ENCODE data around the gene FCMR. TPM values are rescaled to one million over a fixed set of nuclear protein-coding genes. Genes with fewer than 3 reads are reported as not detected.

FCMR gene
- total and polyA plus RNA-seq, 9 of the 15 experiments (the other 6 are each of a cell fraction or from before 2014, with no cell fraction given): 0.11 to 0.82 (median 0.20) TPM; not detected in 5

GRCh38 chr1:206904423-206905142, 17.2 kb downstream of the FCMR start:
- ATAC-seq (no peak), DNase-seq (ENCODE audit: extremely low read depth in 1 of 4, low spot score in 3 of 4) (no peak), FAIRE-seq (no peak)
- H4K20me1 ChIP-seq (replicated peaks; ENCODE audit: control insufficient read depth, insufficient read depth, low read length): no peaks in the 10 kb centered on the region
- TF ChIP-seq RBM34 (IDR thresholded peaks at IDR 0.05; ENCODE audit: borderline replicate concordance, insufficient read depth, low read length) (no peak), CHD7 (IDR thresholded peaks at IDR 0.05; ENCODE audit: low read depth, low read length) (no peak), FOS (IDR thresholded peaks at IDR 0.05; ENCODE audit: extremely low read depth, insufficient read length) (no peak)
- TF ChIP-seq, protein P1, sequence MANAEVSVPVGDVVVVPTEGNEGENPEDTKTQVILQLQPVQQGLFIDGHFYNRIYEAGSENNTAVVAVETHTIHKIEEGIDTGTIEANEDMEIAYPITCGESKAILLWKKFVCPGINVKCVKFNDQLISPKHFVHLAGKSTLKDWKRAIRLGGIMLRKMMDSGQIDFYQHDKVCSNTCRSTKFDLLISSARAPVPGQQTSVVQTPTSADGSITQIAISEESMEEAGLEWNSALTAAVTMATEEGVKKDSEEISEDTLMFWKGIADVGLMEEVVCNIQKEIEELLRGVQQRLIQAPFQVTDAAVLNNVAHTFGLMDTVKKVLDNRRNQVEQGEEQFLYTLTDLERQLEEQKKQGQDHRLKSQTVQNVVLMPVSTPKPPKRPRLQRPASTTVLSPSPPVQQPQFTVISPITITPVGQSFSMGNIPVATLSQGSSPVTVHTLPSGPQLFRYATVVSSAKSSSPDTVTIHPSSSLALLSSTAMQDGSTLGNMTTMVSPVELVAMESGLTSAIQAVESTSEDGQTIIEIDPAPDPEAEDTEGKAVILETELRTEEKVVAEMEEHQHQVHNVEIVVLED (CRISPR knock-in tag; IDR thresholded peaks at IDR 0.05): no peak
- H3K9me3 ChIP-seq (replicated peaks; ENCODE audit: control insufficient read depth, insufficient read depth, low read depth, low read length): no peaks in the 10 kb centered on the region
- no peak overlapping the region for H3K9ac ChIP-seq (ENCODE audit: insufficient read depth in 1 of 2, low read depth in 2 of 2, low read length in 2 of 2)
- H3K9me1 ChIP-seq (ENCODE audit: control insufficient read depth, insufficient read depth, low read length): no peaks in the 10 kb centered on the region
- BruUV-seq (replicated peaks): no TSS peak
- peaks cover 9 to 14% of the 10 kb centered on the region in 2 experiments; a peak in 4 of 5 replicates for H3K4me1 ChIP-seq (replicated peaks in 1 of 2; ENCODE audit: control insufficient read depth in 2 of 2, insufficient read depth in 2 of 2, low read length in 2 of 2)
- ChIA-PET POLR2A (interaction anchor here (0.6 to 0.7 kb wide), 2 partner anchors 66 to 111 kb away, joined by 4 read pairs; no protein-coding TSS in a partner anchor), CTCF (ENCODE audit: low intra/inter-chr PET ratio) (no interaction called here)
- no peaks in the 10 kb centered on the region for H3K36me3 ChIP-seq (ENCODE audit: control insufficient read depth, insufficient read depth, low read length)
- 0% methylated on average over 10 of the region's 10 CpGs for WGBS (ENCODE audit: insufficient coverage, low coverage, missing lambda C conversion rate)
- in situ Hi-C loops (cut with MboI) (loop anchor here (25.0 kb wide), 1 partner anchor 292 kb away; the partner anchor contains the start of gene EIF2D), intact Hi-C loops (cut with micrococcal nuclease) (no loop called here)
- peaks cover 9 to 50% of the 10 kb centered on the region in 2 experiments for H3K27me3 ChIP-seq (ENCODE audit: control insufficient read depth in 2 of 2, insufficient read depth in 2 of 2, low read length in 2 of 2)
- H3K27ac ChIP-seq (ENCODE audit: extremely low read depth, low read depth, low read length): no peak overlapping the region
- H3K4me2 ChIP-seq (ENCODE audit: insufficient read depth, low read length): no peak overlapping the region
- H3K79me2 ChIP-seq (ENCODE audit: control insufficient read depth, insufficient read depth, low read length): no peaks in the 10 kb centered on the region
- no peak overlapping the region for H2AFZ ChIP-seq (ENCODE audit: low read depth, low read length)
- H3K4me3 ChIP-seq: no peak overlapping the region

All from K562 (cell line).